ENCODE data around the gene TRIO. TPM values are rescaled to one million over a fixed set of nuclear protein-coding genes. Genes with fewer than 3 reads are reported as not detected.

TRIO gene
- total and polyA plus RNA-seq, 2 donors (not counting 3 experiments of a cell fraction or from before 2014, with no cell fraction given) = 82.9 to 248 TPM

DNA sequence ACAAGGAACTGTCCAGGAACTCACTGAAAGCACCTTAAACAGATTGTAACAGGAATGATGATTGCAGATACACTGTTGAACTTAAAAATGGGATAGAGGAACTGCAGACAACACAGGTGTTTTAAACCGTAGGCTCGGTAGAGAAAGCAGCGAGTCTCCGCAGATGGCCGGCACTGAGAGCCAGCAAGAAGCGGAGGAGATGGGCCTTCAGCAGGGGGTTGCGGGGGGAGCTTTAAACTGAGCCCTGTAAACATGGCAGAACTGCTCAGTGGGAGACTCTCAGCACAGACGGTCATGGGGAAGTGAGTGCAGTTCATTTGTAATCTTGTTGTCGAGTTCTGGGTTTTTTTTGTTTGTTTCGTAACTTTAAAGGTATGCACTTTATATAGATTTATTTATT, 283.4 kb downstream of the TRIO start:
- Histone ChIP-seq H3K4me1 (ENCODE audit: control insufficient read depth, extremely low read depth, insufficient read depth, low read length) (peaks cover 13% of the 10 kb centered on the region), H3K4me3 (replicated peaks in 1 of 3; ENCODE audit: insufficient read depth in 1 of 3, low read depth in 1 of 3, low read length in 3 of 3) (no peak overlapping the region), H3K27ac (ENCODE audit: insufficient read depth, low read depth, low read length) (no peak overlapping the region), H3K79me2 (ENCODE audit: control insufficient read depth, insufficient read depth, low read length) (peaks cover 30% of the 10 kb centered on the region), H3K27me3 (ENCODE audit: control insufficient read depth in 2 of 2, insufficient read depth in 2 of 2, low read length in 2 of 2) (no peaks in the 10 kb centered on the region), H3K9me1 (replicated peaks; ENCODE audit: control insufficient read depth, extremely low read depth, insufficient read depth, low read length) (no peaks in the 10 kb centered on the region), H3K36me3 (ENCODE audit: control insufficient read depth in 2 of 2, extremely low read depth in 1 of 2, insufficient read depth in 2 of 2, low read length in 2 of 2) (peaks cover 4% of the 10 kb centered on the region in 2 experiments), H3K9ac (replicated peaks; ENCODE audit: extremely low read depth, insufficient read depth, low read length) (no peak overlapping the region), H4K20me1 (replicated peaks; ENCODE audit: control insufficient read depth, extremely low read depth, insufficient read depth, low read length) (no peaks in the 10 kb centered on the region), H2AFZ (ENCODE audit: low read depth, low read length) (no peak overlapping the region), H3K9me3 (replicated peaks; ENCODE audit: control insufficient read depth, insufficient read depth, low read length) (no peaks in the 10 kb centered on the region), H3K4me2 (ENCODE audit: insufficient read depth, low read length) (no peak overlapping the region)
- POLR2A ChIA-PET = no interaction called here
- dilution Hi-C loops (cut with MboI; ENCODE audit: extremely low pct_ligation_motif_present, low sequenced_read_pairs) (no loop called here), intact Hi-C loops (cut with micrococcal nuclease) (no loop called here)
- no TSS peak for BruUV-seq (replicated peaks)
- TF ChIP-seq, protein P1, sequence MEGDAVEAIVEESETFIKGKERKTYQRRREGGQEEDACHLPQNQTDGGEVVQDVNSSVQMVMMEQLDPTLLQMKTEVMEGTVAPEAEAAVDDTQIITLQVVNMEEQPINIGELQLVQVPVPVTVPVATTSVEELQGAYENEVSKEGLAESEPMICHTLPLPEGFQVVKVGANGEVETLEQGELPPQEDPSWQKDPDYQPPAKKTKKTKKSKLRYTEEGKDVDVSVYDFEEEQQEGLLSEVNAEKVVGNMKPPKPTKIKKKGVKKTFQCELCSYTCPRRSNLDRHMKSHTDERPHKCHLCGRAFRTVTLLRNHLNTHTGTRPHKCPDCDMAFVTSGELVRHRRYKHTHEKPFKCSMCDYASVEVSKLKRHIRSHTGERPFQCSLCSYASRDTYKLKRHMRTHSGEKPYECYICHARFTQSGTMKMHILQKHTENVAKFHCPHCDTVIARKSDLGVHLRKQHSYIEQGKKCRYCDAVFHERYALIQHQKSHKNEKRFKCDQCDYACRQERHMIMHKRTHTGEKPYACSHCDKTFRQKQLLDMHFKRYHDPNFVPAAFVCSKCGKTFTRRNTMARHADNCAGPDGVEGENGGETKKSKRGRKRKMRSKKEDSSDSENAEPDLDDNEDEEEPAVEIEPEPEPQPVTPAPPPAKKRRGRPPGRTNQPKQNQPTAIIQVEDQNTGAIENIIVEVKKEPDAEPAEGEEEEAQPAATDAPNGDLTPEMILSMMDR (IDR thresholded peaks at IDR 0.05; ENCODE audit: extremely low read depth in 1 of 2, insufficient read depth in 1 of 2, low read depth in 1 of 2, low read length in 2 of 2) = no peak
- TF ChIP-seq, protein P2, sequence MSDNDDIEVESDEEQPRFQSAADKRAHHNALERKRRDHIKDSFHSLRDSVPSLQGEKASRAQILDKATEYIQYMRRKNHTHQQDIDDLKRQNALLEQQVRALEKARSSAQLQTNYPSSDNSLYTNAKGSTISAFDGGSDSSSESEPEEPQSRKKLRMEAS (IDR thresholded peaks at IDR 0.05; ENCODE audit: insufficient read depth, insufficient read length) = no peak
- TF ChIP-seq GATA2 (IDR thresholded peaks at IDR 0.05; ENCODE audit: insufficient read depth, insufficient read length, low read depth, low read length) (no peak), MYC (IDR thresholded peaks at IDR 0.05; ENCODE audit: low read depth, low read length) (no peak), EZH2 (IDR thresholded peaks at IDR 0.05; ENCODE audit: borderline replicate concordance, low read depth, low read length, severe bottlenecking) (no peak), POLR2AphosphoS5 (IDR thresholded peaks at IDR 0.05; ENCODE audit: insufficient read depth, low read depth, low read length) (no peak), POLR2A (IDR thresholded peaks at IDR 0.05; ENCODE audit: low read depth, low read length) (no peak), JUN (IDR thresholded peaks at IDR 0.05; ENCODE audit: borderline replicate concordance, insufficient read depth, insufficient read length, low read depth) (no peak), FOS (IDR thresholded peaks at IDR 0.05; ENCODE audit: borderline replicate concordance, insufficient read depth, low read length) (no peak)
- no peak for FAIRE-seq
- DNase-seq (ENCODE audit: low read depth, low spot score) = no peak
- CTCF ChIA-PET = interaction anchor here (0.6 kb wide), 1 partner anchor 26 kb away, joined by 3 read pairs; no protein-coding TSS in a partner anchor
